Activated CD4-positive, alpha-beta T cell treated with anti-CD3 and anti-CD28 coated beads, Interleukin-2, amount 10 ng/mL, durations not matched to agents 7 days and 5 days (primary cell): ENCODE data around the gene CAMSAP2. TPM values are rescaled to one million over a fixed set of nuclear protein-coding genes. Genes with fewer than 3 reads are reported as not detected.

Experiments used
- CTCF ChIA-PET: fragments of 350-600 bp; sonication (Branson Sonifier 250); formaldehyde crosslinking; loops from one replicate; lab custom pipeline; 2021; ENCODE audit warnings: antibody characterized with exemption; lab: Charles Lee
- POLR2A ChIA-PET: fragments of 350-600 bp; sonication (Branson Sonifier 250); formaldehyde crosslinking; loops from one replicate; lab custom pipeline; 2021; ENCODE audit warnings: antibody characterized with exemption; lab: Charles Lee
- DNase-seq: peaks from one replicate; pipeline ENCODE4 v3.0.0-alpha.2; 2020
- H3K27ac Mint-ChIP-seq: one replicate; pipeline ENCODE4 v1.8.0; 2021; ENCODE audit warnings: mild to moderate bottlenecking, moderate library complexity, mixed read lengths
- H3K27me3 Mint-ChIP-seq: one replicate; pipeline ENCODE4 v1.8.0; 2021; ENCODE audit warnings: mixed read lengths
- H3K36me3 Mint-ChIP-seq: one replicate; pipeline ENCODE4 v1.8.0; 2021; ENCODE audit warnings: low read depth, mixed read lengths
- H3K4me1 Mint-ChIP-seq: one replicate; pipeline ENCODE4 v1.8.0; 2021; ENCODE audit warnings: mixed read lengths
- H3K4me3 Mint-ChIP-seq: one replicate; pipeline ENCODE4 v1.8.0; 2021; ENCODE audit warnings: mild to moderate bottlenecking, moderate library complexity, mixed read lengths
- H3K9me3 Mint-ChIP-seq: one replicate; pipeline ENCODE4 v1.8.0; 2021; ENCODE audit warnings: mixed read lengths
- total RNA-seq, 2 experiments: library from RNA; stranded (reverse); gene quantifications; one replicate each; pipeline ENCODE4 v1.2.3, GENCODE V29; 2021

CAMSAP2 gene
- total RNA-seq, 2 experiments from 2014 or later: 0.81 to 0.82 TPM

- DNase-seq: no peak
- ChIA-PET POLR2A (no interaction called here), CTCF (interaction anchor here (1.3 kb wide), 1 partner anchor 29 kb away, joined by 3 read pairs; the partner anchor contains the start of gene GPR25)
- Mint-ChIP-seq H3K36me3 (no peaks in the 10 kb centered on the region), H3K4me3 (no peak overlapping the region), H3K27me3 (peaks cover 44% of the 10 kb centered on the region), H3K27ac (no peak overlapping the region), H3K9me3 (no peaks in the 10 kb centered on the region), H3K4me1 (peaks cover 13% of the 10 kb centered on the region)
These were observed 163.2 kb downstream of the CAMSAP2 start for GRCh38 chr1:200901796-200902444.

- no peak for DNase-seq
- Mint-ChIP-seq H3K27me3 (peaks cover 46% of the 10 kb centered on the region), H3K27ac (no peak overlapping the region), H3K9me3 (no peaks in the 10 kb centered on the region), H3K36me3 (no peaks in the 10 kb centered on the region), H3K4me1 (peaks cover 15% of the 10 kb centered on the region), H3K4me3 (no peak overlapping the region)
- CTCF ChIA-PET: no interaction called here
- POLR2A ChIA-PET: no interaction called here
These were observed 165.1 kb downstream of the CAMSAP2 start for GRCh38 chr1:200903793-200904192.

DNA sequence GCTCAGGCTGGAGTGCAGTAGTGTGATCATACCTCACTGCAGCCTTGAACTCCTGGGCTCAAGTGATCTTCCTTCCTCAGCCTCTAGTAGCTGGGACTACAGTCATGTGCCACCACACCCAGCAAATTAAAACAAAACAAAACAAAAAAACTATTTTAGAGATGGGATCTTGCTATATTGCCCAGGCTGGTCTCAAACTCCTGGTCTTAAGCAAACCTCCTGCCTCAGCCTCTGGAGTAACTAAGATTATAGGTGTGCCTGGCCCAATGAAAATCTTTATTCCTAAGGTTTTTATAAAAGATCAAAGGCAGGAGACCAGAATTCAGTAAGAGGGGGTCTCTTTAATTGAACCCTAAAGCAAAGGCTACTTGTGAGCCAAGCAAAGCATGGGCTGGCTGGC lies 166.1 kb downstream of the CAMSAP2 start:
- Mint-ChIP-seq H3K4me3 (no peak overlapping the region), H3K27me3 (peaks cover 46% of the 10 kb centered on the region), H3K9me3 (no peaks in the 10 kb centered on the region), H3K36me3 (no peaks in the 10 kb centered on the region), H3K27ac (no peak overlapping the region), H3K4me1 (peaks cover 15% of the 10 kb centered on the region)
- DNase-seq: no peak
- POLR2A ChIA-PET: no interaction called here
- CTCF ChIA-PET: interaction anchor here (0.8 to 1.3 kb wide), 3 partner anchors 9 to 17 kb away, joined by 3 to 4 read pairs (median 3); no protein-coding TSS in a partner anchor

GRCh38 chr1:200905411-200906052 lies 166.8 kb downstream of the CAMSAP2 start:
- ChIA-PET CTCF (interaction anchor here (0.6 to 1.3 kb wide), 4 partner anchors 10 to 17 kb away, joined by 3 to 4 read pairs (median 3); no protein-coding TSS in a partner anchor), POLR2A (no interaction called here)
- Mint-ChIP-seq H3K9me3 (no peaks in the 10 kb centered on the region), H3K27me3 (peaks cover 52% of the 10 kb centered on the region), H3K4me3 (no peak overlapping the region), H3K4me1 (peaks cover 15% of the 10 kb centered on the region), H3K36me3 (no peaks in the 10 kb centered on the region), H3K27ac (no peak overlapping the region)
- peak; percentile 56 for DNase-seq

DNA sequence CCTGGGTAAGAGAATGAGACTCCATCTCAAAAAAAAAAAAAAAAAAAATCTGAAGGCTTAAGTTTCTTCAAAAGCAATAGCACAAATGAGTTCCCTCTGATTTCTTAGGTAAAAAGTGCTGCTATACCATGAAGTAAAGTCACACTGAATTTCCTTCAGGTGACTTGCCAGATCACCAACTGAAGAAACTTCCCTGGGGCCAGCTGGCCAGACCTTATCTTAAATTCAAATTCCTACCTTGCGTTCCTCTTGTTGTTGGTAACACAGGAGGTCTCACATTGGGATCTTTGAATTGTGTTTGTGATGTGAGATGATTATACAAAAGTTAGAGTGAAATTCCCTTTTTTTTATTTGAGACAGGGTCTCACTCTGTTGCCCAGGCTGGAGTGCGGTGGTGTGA lies 167.8 kb downstream of the CAMSAP2 start:
- no peak overlapping the region for H3K27ac Mint-ChIP-seq
- ChIA-PET CTCF (interaction anchor here (0.6 to 0.8 kb wide), 2 partner anchors 13 to 201 kb away, joined by 3 to 6 read pairs; no protein-coding TSS in a partner anchor), POLR2A (no interaction called here)
- no peaks in the 10 kb centered on the region for H3K9me3 Mint-ChIP-seq
- peaks cover 50% of the 10 kb centered on the region for H3K27me3 Mint-ChIP-seq
- H3K36me3 Mint-ChIP-seq: no peaks in the 10 kb centered on the region
- H3K4me3 Mint-ChIP-seq: no peak overlapping the region
- peaks cover 15% of the 10 kb centered on the region for H3K4me1 Mint-ChIP-seq
- no peak for DNase-seq

DNA sequence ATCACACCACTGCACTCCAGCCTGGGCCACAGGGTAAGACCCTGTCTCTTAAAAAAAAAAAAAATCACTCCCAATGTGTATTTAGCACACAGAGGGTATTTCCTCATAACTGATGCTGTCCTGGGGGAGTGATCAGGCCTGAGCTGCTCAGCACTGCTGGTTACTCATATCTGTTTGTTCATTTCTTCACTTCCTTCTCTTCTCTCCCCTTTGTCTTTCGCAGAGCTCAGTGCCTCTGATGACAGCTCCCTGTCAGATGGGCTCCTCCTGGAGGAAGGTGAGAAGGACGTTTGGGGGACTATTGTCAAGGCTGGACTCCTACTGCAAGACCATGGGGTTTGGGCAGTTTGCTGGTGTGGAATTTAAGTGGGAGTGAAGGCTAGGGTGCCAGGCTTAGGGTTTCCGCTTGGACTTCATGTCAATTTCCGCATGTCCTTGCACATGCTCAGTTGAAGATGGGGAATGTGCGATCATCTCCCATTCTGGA lies 169.0 kb downstream of the CAMSAP2 start:
- DNase-seq: no peak
- H3K27me3 Mint-ChIP-seq: peaks cover 40% of the 10 kb centered on the region
- no peak overlapping the region for H3K4me3 Mint-ChIP-seq
- CTCF ChIA-PET: interaction anchor here (1.0 to 1.2 kb wide), 2 partner anchors 10 to 25 kb away, joined by 3 to 5 read pairs; no protein-coding TSS in a partner anchor
- POLR2A ChIA-PET: no interaction called here
- H3K27ac Mint-ChIP-seq: no peak overlapping the region
- no peaks in the 10 kb centered on the region for H3K9me3 Mint-ChIP-seq
- no peaks in the 10 kb centered on the region for H3K36me3 Mint-ChIP-seq
- H3K4me1 Mint-ChIP-seq: peaks cover 15% of the 10 kb centered on the region

GRCh38 chr1:200908191-200908868 lies 169.6 kb downstream of the CAMSAP2 start:
- no peak overlapping the region for H3K4me3 Mint-ChIP-seq
- peaks cover 15% of the 10 kb centered on the region for H3K4me1 Mint-ChIP-seq
- POLR2A ChIA-PET: no interaction called here
- H3K27me3 Mint-ChIP-seq: peaks cover 41% of the 10 kb centered on the region
- no peak overlapping the region for H3K27ac Mint-ChIP-seq
- DNase-seq: no peak
- H3K36me3 Mint-ChIP-seq: no peaks in the 10 kb centered on the region
- H3K9me3 Mint-ChIP-seq: no peaks in the 10 kb centered on the region
- CTCF ChIA-PET: interaction anchor here (1.0 to 1.2 kb wide), 2 partner anchors 10 to 24 kb away, joined by 3 to 5 read pairs; no protein-coding TSS in a partner anchor

DNA sequence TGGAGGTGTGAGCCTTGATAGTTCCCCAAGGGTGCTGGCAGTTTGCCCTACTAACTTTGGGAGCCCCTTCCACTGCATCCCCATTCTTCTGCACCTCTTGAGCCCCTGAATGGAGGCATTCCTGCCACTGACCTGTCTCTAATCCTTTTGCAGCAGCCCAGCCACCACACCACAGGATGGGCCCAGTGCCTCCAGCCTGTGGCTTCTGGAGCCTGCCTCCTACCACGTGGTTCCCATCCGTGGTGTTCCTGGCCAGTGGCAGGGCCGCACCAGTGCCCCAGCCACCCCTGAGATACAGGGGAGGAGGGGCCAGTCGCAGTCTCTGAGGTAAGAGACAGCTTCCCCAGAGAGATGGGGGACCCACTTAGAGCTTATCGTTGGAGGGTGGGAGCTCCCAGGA lies 170.4 kb downstream of the CAMSAP2 start:
- Mint-ChIP-seq H3K9me3 (no peaks in the 10 kb centered on the region), H3K27me3 (peaks cover 41% of the 10 kb centered on the region), H3K27ac (no peak overlapping the region), H3K4me3 (no peak overlapping the region), H3K36me3 (no peaks in the 10 kb centered on the region), H3K4me1 (peaks cover 15% of the 10 kb centered on the region)
- DNase-seq: no peak
- ChIA-PET POLR2A (no interaction called here), CTCF (no interaction called here)

DNA sequence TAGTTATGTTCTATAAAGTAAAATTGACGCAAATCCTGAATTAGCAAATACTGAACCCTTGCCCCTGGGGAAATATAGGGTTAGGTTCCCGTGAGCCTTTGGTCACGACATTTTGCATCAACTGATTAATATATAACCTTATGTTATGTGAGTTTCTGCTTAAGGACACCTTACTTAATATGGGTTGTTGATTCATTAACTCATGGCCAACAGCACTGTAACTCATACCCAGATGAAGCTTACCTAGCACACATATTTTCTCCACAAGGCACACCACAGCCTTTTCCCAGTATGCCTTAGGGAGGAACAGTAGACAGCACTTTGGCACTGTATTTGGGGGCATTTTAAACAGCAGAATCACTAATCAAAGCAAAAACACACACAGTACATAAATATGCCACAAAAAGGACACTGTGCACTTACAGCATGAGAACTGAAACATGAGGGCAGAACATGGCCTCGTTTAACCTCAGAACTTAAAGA lies 171.1 kb downstream of the CAMSAP2 start:
- POLR2A ChIA-PET: no interaction called here
- H3K4me1 Mint-ChIP-seq: peaks cover 15% of the 10 kb centered on the region
- no peak for DNase-seq
- peaks cover 35% of the 10 kb centered on the region for H3K27me3 Mint-ChIP-seq
- no peak overlapping the region for H3K4me3 Mint-ChIP-seq
- H3K27ac Mint-ChIP-seq: no peak overlapping the region
- no peaks in the 10 kb centered on the region for H3K9me3 Mint-ChIP-seq
- H3K36me3 Mint-ChIP-seq: no peaks in the 10 kb centered on the region
- CTCF ChIA-PET: no interaction called here

Other genes with a start within 250 kb of the CAMSAP2 start
- gene KIF14, start 118.1 kb upstream of the CAMSAP2 start, total RNA-seq: 10 to 100 TPM; 31.6 to 34.6 TPM
- 10 to 100 TPM; 25.7 to 26.7 TPM for gene DDX59, start 69.0 kb upstream of the CAMSAP2 start, total RNA-seq
- gene GPR25, start 134.1 kb downstream of the CAMSAP2 start, total RNA-seq: not detected
- gene INAVA, start 156.0 kb downstream of the CAMSAP2 start, total RNA-seq: not detected